Right lobe of liver (tissue), 6 donors: ENCODE data around the gene UQCRC1. TPM values are rescaled to one million over a fixed set of nuclear protein-coding genes. Genes with fewer than 3 reads are reported as not detected.

Experiments used
- ATAC-seq, 4 donors: fragments of 200-7000 bp; cut with Tn5 transposase; one replicate each; pipeline ENCODE4 v1.9.1; 2020; ENCODE audit warnings: mild to moderate bottlenecking in 4 of 4, moderate library complexity in 4 of 4
- DNase-seq, 3 donors: peaks; one replicate each; pipeline ENCODE4 v3.0.0-alpha.2; 2020
- H3K27ac ChIP-seq, 3 donors: fragments of 200-600 bp; one replicate each; pipeline ENCODE4 v1.8.0; 2022
- H3K27me3 ChIP-seq, 2 donors: fragments of 200-600 bp; one replicate each; pipeline ENCODE4 v1.8.0; 2022
- H3K36me3 ChIP-seq, 4 donors: fragments of 200-600 bp; sonication (generic) in 1 of 4; one replicate each; pipeline versions ENCODE4 v1.5.1 to v1.8.0; 2017 to 2022; ENCODE audit warnings: control low read depth in 1 of 4
- H3K4me1 ChIP-seq, 4 donors: fragments of 200-600 bp; sonication (generic) in 1 of 4; one replicate each; pipeline versions ENCODE4 v1.5.1 to v1.8.0; 2017 to 2022; ENCODE audit warnings: control low read depth in 1 of 4
- H3K4me3 ChIP-seq, 3 donors: fragments of 200-600 bp; one replicate each; pipeline ENCODE4 v1.8.0; 2022
- H3K9me3 ChIP-seq, 4 donors: fragments of 200-600 bp; sonication (generic) in 1 of 4; one replicate each; pipeline versions ENCODE4 v1.5.1 to v1.8.0; 2017 to 2022; ENCODE audit warnings: control low read depth in 1 of 4
- POLR2A ChIP-seq: fragments of 450-650 bp; IDR thresholded peaks from one replicate; pipeline ENCODE4 v1.6.1; 2017; ENCODE audit warnings: antibody characterized with exemption, mild to moderate bottlenecking
- WGBS: methylation state at CpG from one replicate; pipeline ENCODE4 v1.1.6; 2018; ENCODE audit warnings: low coverage, low lambda C conversion rate; ENCODE audit not compliant: insufficient coverage; ENCODE audit errors: missing lambda C conversion rate; 5-methylcytosine and 5-hydroxymethylcytosine counted together
- intact Hi-C, 2 donors: fragments of 100-400 bp; cut with DNase I; formaldehyde crosslinking; loops; one replicate each; pipeline versions ENCODE4 v1.11.2 to v1.14.1; 2022
- total RNA-seq, 6 experiments: library from RNA; depleted of rRNA in 2 of 6; stranded (reverse); fragments of >200 nt in 2 of 6; fragmentation: NEBNext Ultra II Directional in 3 of 6; extraction: Animal tissue kit (Norgen Biotek cat#: 25700) in 3 of 6; gene quantifications; one replicate each; pipeline versions ENCODE4 v1.1.0 to v1.2.4, GENCODE V29; 2016 to 2023
- TF ChIP-seq, protein P1 (sequence below), 4 donors: fragments of 200-600 bp in 3 of 4; fragments of 450-650 bp in 1 of 4; IDR thresholded peaks; one replicate each; pipeline versions ENCODE4 v1.5.1 to v1.8.0; 2016 to 2022; ENCODE audit warnings: antibody characterized with exemption in 4 of 4, mild to moderate bottlenecking in 2 of 4
- donor health status: DM: no; HTN: yes; CAD: no.
- donor health status: DM: no; HTN: no; CAD: no.
- donor health status: DM: no; HTN: no; CAD: no.
- donor health status: DM: no; HTN: yes; CAD: no.
- donor health status: DM: no; HTN: yes; CAD: no.

Gene UQCRC1
- total RNA-seq, 6 experiments from 2014 or later, result 176 to 329 (median 213) TPM

GRCh38 chr3:48568476-48568875 is 41.0 kb downstream of the UQCRC1 start:
- no CpG with 5 or more reads among the region's 7 CpGs for WGBS
- TF ChIP-seq, protein P1, sequence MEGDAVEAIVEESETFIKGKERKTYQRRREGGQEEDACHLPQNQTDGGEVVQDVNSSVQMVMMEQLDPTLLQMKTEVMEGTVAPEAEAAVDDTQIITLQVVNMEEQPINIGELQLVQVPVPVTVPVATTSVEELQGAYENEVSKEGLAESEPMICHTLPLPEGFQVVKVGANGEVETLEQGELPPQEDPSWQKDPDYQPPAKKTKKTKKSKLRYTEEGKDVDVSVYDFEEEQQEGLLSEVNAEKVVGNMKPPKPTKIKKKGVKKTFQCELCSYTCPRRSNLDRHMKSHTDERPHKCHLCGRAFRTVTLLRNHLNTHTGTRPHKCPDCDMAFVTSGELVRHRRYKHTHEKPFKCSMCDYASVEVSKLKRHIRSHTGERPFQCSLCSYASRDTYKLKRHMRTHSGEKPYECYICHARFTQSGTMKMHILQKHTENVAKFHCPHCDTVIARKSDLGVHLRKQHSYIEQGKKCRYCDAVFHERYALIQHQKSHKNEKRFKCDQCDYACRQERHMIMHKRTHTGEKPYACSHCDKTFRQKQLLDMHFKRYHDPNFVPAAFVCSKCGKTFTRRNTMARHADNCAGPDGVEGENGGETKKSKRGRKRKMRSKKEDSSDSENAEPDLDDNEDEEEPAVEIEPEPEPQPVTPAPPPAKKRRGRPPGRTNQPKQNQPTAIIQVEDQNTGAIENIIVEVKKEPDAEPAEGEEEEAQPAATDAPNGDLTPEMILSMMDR (IDR thresholded peaks at IDR 0.05), result no peak
- no peak for TF ChIP-seq POLR2A
- Histone ChIP-seq H3K27ac (no peak overlapping the region), H3K4me3 (no peak overlapping the region), H3K27me3 (no peaks in the 10 kb centered on the region), H3K9me3 (no peaks in the 10 kb centered on the region), H3K36me3 (no peaks in the 10 kb centered on the region), H3K4me1 (no peaks in the 10 kb centered on the region)
- intact Hi-C loops, result no loop called here
- DNase-seq (no peak), ATAC-seq (no peak)

GRCh38 chr3:48567500-48567899 is 41.9 kb downstream of the UQCRC1 start:
- no peaks in the 10 kb centered on the region for H3K27me3 ChIP-seq
- no peak for ATAC-seq
- no peak overlapping the region for H3K4me3 ChIP-seq
- 75% methylated on average over 11 of the region's 11 CpGs for WGBS
- no peak overlapping the region for H3K27ac ChIP-seq
- no peaks in the 10 kb centered on the region for H3K4me1 ChIP-seq
- H3K9me3 ChIP-seq, result no peaks in the 10 kb centered on the region
- H3K36me3 ChIP-seq, result no peaks in the 10 kb centered on the region
- TF ChIP-seq POLR2A, result no peak
- TF ChIP-seq, protein P1 (IDR thresholded peaks at IDR 0.05), result no peak
- no peak for DNase-seq
- intact Hi-C loops, result no loop called here

- Histone ChIP-seq H3K36me3 (no peaks in the 10 kb centered on the region), H3K27me3 (no peaks in the 10 kb centered on the region), H3K4me1 (no peaks in the 10 kb centered on the region), H3K27ac (no peak overlapping the region), H3K9me3 (no peaks in the 10 kb centered on the region), H3K4me3 (no peak overlapping the region)
- 45% methylated on average over 1 of the region's 5 CpGs for WGBS
- no peak for TF ChIP-seq POLR2A
- TF ChIP-seq, protein P1 (IDR thresholded peaks at IDR 0.05), result no peak
- intact Hi-C loops, result no loop called here
- ATAC-seq (no peak), DNase-seq (no peak)
These were observed 42.4 kb downstream of the UQCRC1 start for GRCh38 chr3:48567090-48567489.

- no peaks in the 10 kb centered on the region for H3K4me1 ChIP-seq
- 100% methylated on average over 1 of the region's 9 CpGs for WGBS
- ATAC-seq (no peak), DNase-seq (no peak)
- TF ChIP-seq POLR2A, result no peak
- TF ChIP-seq, protein P1 (IDR thresholded peaks at IDR 0.05), result no peak
- H3K27me3 ChIP-seq, result no peaks in the 10 kb centered on the region
- no peak overlapping the region for H3K4me3 ChIP-seq
- intact Hi-C loops, result no loop called here
- H3K9me3 ChIP-seq, result no peaks in the 10 kb centered on the region
- H3K27ac ChIP-seq, result no peak overlapping the region
- no peaks in the 10 kb centered on the region for H3K36me3 ChIP-seq
These were observed 43.1 kb downstream of the UQCRC1 start for GRCh38 chr3:48566401-48566760.
